ENCODE measurements around the gene CSTPP1.

GRCh38 chr11:46949297-46949696 is 12.7 kb downstream of the CSTPP1 start:
- TF ChIP-seq, protein P1, sequence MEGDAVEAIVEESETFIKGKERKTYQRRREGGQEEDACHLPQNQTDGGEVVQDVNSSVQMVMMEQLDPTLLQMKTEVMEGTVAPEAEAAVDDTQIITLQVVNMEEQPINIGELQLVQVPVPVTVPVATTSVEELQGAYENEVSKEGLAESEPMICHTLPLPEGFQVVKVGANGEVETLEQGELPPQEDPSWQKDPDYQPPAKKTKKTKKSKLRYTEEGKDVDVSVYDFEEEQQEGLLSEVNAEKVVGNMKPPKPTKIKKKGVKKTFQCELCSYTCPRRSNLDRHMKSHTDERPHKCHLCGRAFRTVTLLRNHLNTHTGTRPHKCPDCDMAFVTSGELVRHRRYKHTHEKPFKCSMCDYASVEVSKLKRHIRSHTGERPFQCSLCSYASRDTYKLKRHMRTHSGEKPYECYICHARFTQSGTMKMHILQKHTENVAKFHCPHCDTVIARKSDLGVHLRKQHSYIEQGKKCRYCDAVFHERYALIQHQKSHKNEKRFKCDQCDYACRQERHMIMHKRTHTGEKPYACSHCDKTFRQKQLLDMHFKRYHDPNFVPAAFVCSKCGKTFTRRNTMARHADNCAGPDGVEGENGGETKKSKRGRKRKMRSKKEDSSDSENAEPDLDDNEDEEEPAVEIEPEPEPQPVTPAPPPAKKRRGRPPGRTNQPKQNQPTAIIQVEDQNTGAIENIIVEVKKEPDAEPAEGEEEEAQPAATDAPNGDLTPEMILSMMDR (IDR thresholded peaks at IDR 0.05; ENCODE audit: poor library complexity, severe bottlenecking), result no peak
- TF ChIP-seq EP300 (conservative IDR thresholded peaks at IDR 0.05; ENCODE audit: poor library complexity, severe bottlenecking) (no peak), REST (IDR thresholded peaks at IDR 0.05; ENCODE audit: borderline replicate concordance) (no peak)
